Stimulated activated CD4-positive, alpha-beta T cell treated with anti-CD3 and anti-CD28 coated beads, Interleukin-1b, Interleukin-23, amount 100 ng/mL, for 48 hours (primary cell): ENCODE measurements around the gene KCNMA1.

Experiments
- DNase-seq: peaks from one replicate; pipeline ENCODE4 v3.0.0-alpha.2; 2020

The KCNMA1 gene

GRCh38 chr10:77313066-77313750 lies 324.4 kb downstream of the KCNMA1 start:
- DNase-seq = no peak

GRCh38 chr10:77311186-77311585 lies 326.4 kb downstream of the KCNMA1 start:
- no peak for DNase-seq

GRCh38 chr10:77310288-77310840 lies 327.2 kb downstream of the KCNMA1 start:
- DNase-seq = no peak

- DNase-seq = no peak
Observed at GRCh38 chr10:77309509-77309908, 328.1 kb downstream of the KCNMA1 start.

GRCh38 chr10:77309092-77309491 lies 328.5 kb downstream of the KCNMA1 start:
- DNase-seq = no peak

GRCh38 chr10:77308084-77308732 lies 329.4 kb downstream of the KCNMA1 start:
- DNase-seq = no peak

GRCh38 chr10:77306666-77307065 lies 330.9 kb downstream of the KCNMA1 start:
- no peak for DNase-seq

- DNase-seq = no peak
Observed at GRCh38 chr10:77305650-77306632, 331.7 kb downstream of the KCNMA1 start.

GRCh38 chr10:77304192-77304591 lies 333.4 kb downstream of the KCNMA1 start:
- DNase-seq = no peak

- DNase-seq = no peak
Observed at GRCh38 chr10:77301305-77301730, 336.3 kb downstream of the KCNMA1 start.

GRCh38 chr10:77300682-77301302 lies 336.8 kb downstream of the KCNMA1 start:
- no peak for DNase-seq

GRCh38 chr10:77299320-77299719 lies 338.3 kb downstream of the KCNMA1 start:
- DNase-seq = no peak

- no peak for DNase-seq
Observed at GRCh38 chr10:77297393-77297739, 340.2 kb downstream of the KCNMA1 start.

GRCh38 chr10:77296534-77297392 lies 340.8 kb downstream of the KCNMA1 start:
- DNase-seq = no peak

GRCh38 chr10:77293773-77294172 lies 343.8 kb downstream of the KCNMA1 start:
- DNase-seq = no peak

GRCh38 chr10:77293347-77293746 lies 344.3 kb downstream of the KCNMA1 start:
- no peak for DNase-seq

GRCh38 chr10:77291596-77292505 lies 345.8 kb downstream of the KCNMA1 start:
- no peak for DNase-seq

GRCh38 chr10:77290528-77291155 lies 347.0 kb downstream of the KCNMA1 start:
- no peak for DNase-seq

GRCh38 chr10:77289790-77290189 lies 347.8 kb downstream of the KCNMA1 start:
- no peak for DNase-seq

- DNase-seq = no peak
Observed at GRCh38 chr10:77289027-77289501, 348.5 kb downstream of the KCNMA1 start.
